Smooth muscle cell of the coronary artery (primary cell): Measurements from ENCODE around the gene ARNT2. TPM values are rescaled to one million over a fixed set of nuclear protein-coding genes. Genes with fewer than 3 reads are reported as not detected.

ENCODE experiments used
- total RNA-seq: library from RNA; depleted of rRNA; stranded (reverse); fragments of >200 nt; gene quantifications from 2 replicates; pipeline ENCODE4 v1.2.3, GENCODE V29; 2014; ENCODE audit warnings: low replicate concordance

The ARNT2 gene
- total RNA-seq: 4.9 and 14.9 TPM in 2 replicates

DNA sequence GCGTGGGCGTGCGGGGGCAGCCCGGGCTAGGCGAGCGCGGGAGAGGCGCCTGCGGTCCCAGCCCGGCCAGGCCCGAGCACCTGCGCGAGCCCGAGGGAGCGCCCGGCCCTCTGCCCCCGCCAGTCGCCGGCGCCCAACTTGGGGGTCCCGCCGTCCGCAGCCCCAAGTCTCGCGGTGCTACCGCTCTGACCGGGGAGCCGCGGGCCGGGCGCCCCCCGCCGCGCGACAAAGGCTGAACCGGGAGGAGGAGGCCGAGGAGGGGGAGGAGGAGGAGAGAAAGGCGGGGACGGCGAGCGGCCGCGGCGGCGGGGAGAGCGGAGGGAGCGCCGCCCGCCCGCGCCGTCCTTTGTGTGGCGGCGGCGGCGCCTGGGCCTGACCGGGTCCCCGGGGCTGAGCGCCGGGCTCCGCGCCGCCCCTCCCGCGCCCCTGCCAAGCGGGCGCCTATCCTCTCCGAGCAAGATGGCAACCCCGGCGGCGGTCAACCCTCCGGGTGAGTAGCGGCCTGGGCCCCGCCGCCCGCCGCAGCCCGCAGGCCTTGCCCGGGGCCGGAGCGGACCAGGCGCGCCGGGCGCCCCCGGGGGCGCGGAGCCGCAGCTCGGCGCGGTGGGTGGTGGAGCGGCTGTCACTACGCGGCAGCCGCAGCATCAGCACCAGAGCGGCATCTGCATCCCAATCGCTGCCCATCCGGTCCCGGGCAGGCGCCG lies at the start of gene ARNT2:
Gene ARNT2 (plus strand): TSS at position 326 of the 704 bp plus-strand sequence. CDS start 134 bp downstream, at position 460.

Other genes starting within 250 kb of the ARNT2 start
- gene CTXND1, start 152.2 kb upstream of the ARNT2 start, total RNA-seq: under 0.01 TPM in 1 of 2 replicates, not detected in the other